GM12878 (cell line): ENCODE results near the gene NUDT17. TPM values are rescaled to one million over a fixed set of nuclear protein-coding genes. Genes with fewer than 3 reads are reported as not detected.

Experiments
- CBX3 ChIP-seq: fragments of 200-600 bp; sonication (generic); IDR thresholded peaks from 2 replicates; pipeline ENCODE4 v1.6.1; 2016; ENCODE audit warnings: low read depth, borderline replicate concordance
- CREB1 ChIP-seq: IDR thresholded peaks from 2 replicates; pipeline ENCODE4 v1.6.1; 2012; ENCODE audit warnings: low read depth, mild to moderate bottlenecking, inconsistent platforms
- EED ChIP-seq: sonication (generic); IDR thresholded peaks from 2 replicates; pipeline ENCODE4 v1.6.1; 2016; ENCODE audit warnings: antibody characterized with exemption, low read depth
- EZH2 ChIP-seq: IDR thresholded peaks from 2 replicates; pipeline ENCODE4 v1.6.1; 2012; ENCODE audit warnings: low read depth, mild to moderate bottlenecking, control low read depth, inconsistent platforms, low read length, borderline replicate concordance; ENCODE audit not compliant: control insufficient read depth
- FOXK2 ChIP-seq: fragments of 450-650 bp; IDR thresholded peaks from 2 replicates; pipeline ENCODE4 v1.6.1; 2017; ENCODE audit warnings: mild to moderate bottlenecking, moderate library complexity
- GATAD2B ChIP-seq: fragments of 450-650 bp; conservative IDR thresholded peaks from 2 replicates; pipeline ENCODE4 v1.6.1; 2017; ENCODE audit warnings: low read depth, mild to moderate bottlenecking, moderate library complexity
- IKZF1 ChIP-seq: fragments of 450-650 bp; conservative IDR thresholded peaks from 2 replicates; pipeline ENCODE4 v1.6.1; 2017; ENCODE audit warnings: antibody characterized with exemption, mild to moderate bottlenecking
- IRF4 ChIP-seq: IDR thresholded peaks from 2 replicates; pipeline ENCODE4 v1.6.1; 2011; ENCODE audit warnings: low read depth, low read length
- NR2F1 ChIP-seq: fragments of 450-650 bp; conservative IDR thresholded peaks from 2 replicates; pipeline ENCODE4 v1.6.1; 2017; ENCODE audit warnings: mild to moderate bottlenecking
- PAX5 ChIP-seq: IDR thresholded peaks from 2 replicates; pipeline ENCODE4 v1.6.1; 2011; ENCODE audit warnings: low read depth, low read length, borderline replicate concordance
- POLR2A ChIP-seq: IDR thresholded peaks from 2 replicates; pipeline ENCODE4 v1.6.1; 2011; ENCODE audit warnings: low read depth, mild to moderate bottlenecking, low read length
- RAD51 ChIP-seq: fragments of 450-650 bp; IDR thresholded peaks from 2 replicates; pipeline ENCODE4 v1.6.1; 2016; ENCODE audit warnings: moderate library complexity, mild to moderate bottlenecking, inconsistent platforms
- SMC3 ChIP-seq: IDR thresholded peaks from 2 replicates; pipeline ENCODE4 v1.6.1; 2011; ENCODE audit warnings: low read length, improper control_type of control experiment, borderline replicate concordance
- SREBF1 ChIP-seq: IDR thresholded peaks from 2 replicates; pipeline ENCODE4 v1.6.1; 2012; ENCODE audit warnings: mild to moderate bottlenecking, low read length
- SREBF2 ChIP-seq: IDR thresholded peaks from 2 replicates; pipeline ENCODE4 v1.6.1; 2012; ENCODE audit warnings: mild to moderate bottlenecking, low read length
- STAT3 ChIP-seq: IDR thresholded peaks from 2 replicates; pipeline ENCODE4 v1.6.1; 2011; ENCODE audit warnings: low read depth, low read length, improper control_type of control experiment
- SUZ12 ChIP-seq: fragments of 200-600 bp; sonication (generic); IDR thresholded peaks from one replicate; pipeline ENCODE4 v1.6.1; 2018; ENCODE audit warnings: antibody characterized with exemption, mild to moderate bottlenecking; ENCODE audit not compliant: unreplicated experiment
- ZNF24 ChIP-seq: fragments of 450-650 bp; IDR thresholded peaks from 2 replicates; pipeline ENCODE4 v1.6.1; 2017; ENCODE audit warnings: antibody characterized with exemption, mild to moderate bottlenecking
- ZNF384 ChIP-seq: IDR thresholded peaks from 2 replicates; pipeline ENCODE4 v1.6.1; 2012; ENCODE audit warnings: low read depth, mild to moderate bottlenecking, low read length, improper control_type of control experiment, borderline replicate concordance
- polyA plus RNA-seq, 11 experiments: library from polyadenylated mRNA; depleted of rRNA in 4 of 11; unstranded in 6 of 11; stranded (reverse) in 5 of 11; fragments of >200 nt; fragmentation: Nextera tagmentation in 4 of 11; fragmentation: Illumina TruSeq in 1 of 11; extraction: Ambion mirVana in 4 of 11; extraction: Trizol in 1 of 11; gene quantifications; 1 replicate in 1 of 11; 2 replicates in 10 of 11; pipeline versions ENCODE4 v1.2.1 to v1.2.3, GENCODE V29; 2011 to 2016; ENCODE audit warnings: inconsistent platforms in 2 of 11, missing spikeins in 2 of 11, low read depth in 1 of 11
- total RNA-seq, 4 experiments: library from RNA; depleted of rRNA in 3 of 4; stranded (reverse); fragments of >200 nt in 3 of 4; fragmentation: Illumina TruSeq in 1 of 4; extraction: Trizol in 1 of 4; gene quantifications; 2 replicates each; pipeline versions ENCODE4 v1.2.1 to v1.2.3, GENCODE V29; 2013 to 2021
- TF ChIP-seq, protein P1 (sequence below): IDR thresholded peaks from 2 replicates; pipeline ENCODE4 v1.6.1; 2011; ENCODE audit warnings: borderline replicate concordance, low read depth, mild to moderate bottlenecking, moderate library complexity, mixed read lengths, low read length; ENCODE audit not compliant: insufficient read depth; ENCODE audit errors: extremely low read length
- TF ChIP-seq, protein P2 (sequence below): fragments of 450-650 bp; IDR thresholded peaks from 2 replicates; pipeline ENCODE4 v1.6.1; 2017; ENCODE audit warnings: antibody characterized with exemption, mild to moderate bottlenecking, moderate library complexity
- TF ChIP-seq, protein P3 (sequence below): IDR thresholded peaks from 2 replicates; pipeline ENCODE4 v1.6.1; 2012; ENCODE audit warnings: low read length, inconsistent platforms
- TF ChIP-seq, protein P4 (sequence below): fragments of 450-650 bp; IDR thresholded peaks from 2 replicates; pipeline ENCODE4 v1.6.1; 2018; ENCODE audit warnings: mild to moderate bottlenecking, low read depth, moderate library complexity; ENCODE audit not compliant: partially characterized antibody
- TF ChIP-seq, protein P5 (sequence below): IDR thresholded peaks from 2 replicates; pipeline ENCODE4 v1.6.1; 2012; ENCODE audit warnings: low read depth, low read length, improper control_type of control experiment

NUDT17 gene
- total and polyA plus RNA-seq, 10 of the 15 experiments (the other 5 are each of a cell fraction or from before 2014, with no cell fraction given) = 1.2 to 4.7 (median 4.0) TPM

DNA sequence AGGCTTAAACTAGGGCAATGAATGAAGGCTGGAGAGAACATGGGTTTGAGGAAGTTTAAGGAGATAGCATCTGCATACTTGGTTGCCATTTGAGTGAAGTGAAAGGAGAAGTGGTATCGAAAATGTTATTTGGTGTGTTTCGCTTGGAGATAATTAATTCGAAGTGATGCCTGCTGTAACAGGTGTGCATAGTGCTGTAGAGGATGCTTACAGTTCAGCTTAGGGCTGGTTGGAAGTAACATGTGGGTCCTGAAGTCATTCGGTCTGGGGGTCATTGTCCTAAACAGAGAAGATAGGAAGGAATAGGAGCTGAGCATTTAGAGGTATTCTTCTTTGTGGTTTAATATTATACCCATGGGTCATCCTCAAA lies 301 bp upstream of the NUDT17 start (continued):
- TF ChIP-seq SMC3 = no peak
- TF ChIP-seq STAT3 = no peak
- no peak for TF ChIP-seq EZH2
- TF ChIP-seq NR2F1 = no peak
- no peak for TF ChIP-seq SREBF1
- TF ChIP-seq IRF4 = 0 out of 2 replicates have a peak, but pooled peaks have one; percentile 52
- TF ChIP-seq PAX5 = no peak
- TF ChIP-seq CBX3 = no peak
- TF ChIP-seq, protein P1, sequence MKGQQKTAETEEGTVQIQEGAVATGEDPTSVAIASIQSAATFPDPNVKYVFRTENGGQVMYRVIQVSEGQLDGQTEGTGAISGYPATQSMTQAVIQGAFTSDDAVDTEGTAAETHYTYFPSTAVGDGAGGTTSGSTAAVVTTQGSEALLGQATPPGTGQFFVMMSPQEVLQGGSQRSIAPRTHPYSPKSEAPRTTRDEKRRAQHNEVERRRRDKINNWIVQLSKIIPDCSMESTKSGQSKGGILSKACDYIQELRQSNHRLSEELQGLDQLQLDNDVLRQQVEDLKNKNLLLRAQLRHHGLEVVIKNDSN = no peak
- TF ChIP-seq, protein P2, sequence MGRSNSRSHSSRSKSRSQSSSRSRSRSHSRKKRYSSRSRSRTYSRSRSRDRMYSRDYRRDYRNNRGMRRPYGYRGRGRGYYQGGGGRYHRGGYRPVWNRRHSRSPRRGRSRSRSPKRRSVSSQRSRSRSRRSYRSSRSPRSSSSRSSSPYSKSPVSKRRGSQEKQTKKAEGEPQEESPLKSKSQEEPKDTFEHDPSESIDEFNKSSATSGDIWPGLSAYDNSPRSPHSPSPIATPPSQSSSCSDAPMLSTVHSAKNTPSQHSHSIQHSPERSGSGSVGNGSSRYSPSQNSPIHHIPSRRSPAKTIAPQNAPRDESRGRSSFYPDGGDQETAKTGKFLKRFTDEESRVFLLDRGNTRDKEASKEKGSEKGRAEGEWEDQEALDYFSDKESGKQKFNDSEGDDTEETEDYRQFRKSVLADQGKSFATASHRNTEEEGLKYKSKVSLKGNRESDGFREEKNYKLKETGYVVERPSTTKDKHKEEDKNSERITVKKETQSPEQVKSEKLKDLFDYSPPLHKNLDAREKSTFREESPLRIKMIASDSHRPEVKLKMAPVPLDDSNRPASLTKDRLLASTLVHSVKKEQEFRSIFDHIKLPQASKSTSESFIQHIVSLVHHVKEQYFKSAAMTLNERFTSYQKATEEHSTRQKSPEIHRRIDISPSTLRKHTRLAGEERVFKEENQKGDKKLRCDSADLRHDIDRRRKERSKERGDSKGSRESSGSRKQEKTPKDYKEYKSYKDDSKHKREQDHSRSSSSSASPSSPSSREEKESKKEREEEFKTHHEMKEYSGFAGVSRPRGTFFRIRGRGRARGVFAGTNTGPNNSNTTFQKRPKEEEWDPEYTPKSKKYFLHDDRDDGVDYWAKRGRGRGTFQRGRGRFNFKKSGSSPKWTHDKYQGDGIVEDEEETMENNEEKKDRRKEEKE = no peak
- peak; percentile 44 for TF ChIP-seq IKZF1
- no peak for TF ChIP-seq EED
- TF ChIP-seq, protein P3, sequence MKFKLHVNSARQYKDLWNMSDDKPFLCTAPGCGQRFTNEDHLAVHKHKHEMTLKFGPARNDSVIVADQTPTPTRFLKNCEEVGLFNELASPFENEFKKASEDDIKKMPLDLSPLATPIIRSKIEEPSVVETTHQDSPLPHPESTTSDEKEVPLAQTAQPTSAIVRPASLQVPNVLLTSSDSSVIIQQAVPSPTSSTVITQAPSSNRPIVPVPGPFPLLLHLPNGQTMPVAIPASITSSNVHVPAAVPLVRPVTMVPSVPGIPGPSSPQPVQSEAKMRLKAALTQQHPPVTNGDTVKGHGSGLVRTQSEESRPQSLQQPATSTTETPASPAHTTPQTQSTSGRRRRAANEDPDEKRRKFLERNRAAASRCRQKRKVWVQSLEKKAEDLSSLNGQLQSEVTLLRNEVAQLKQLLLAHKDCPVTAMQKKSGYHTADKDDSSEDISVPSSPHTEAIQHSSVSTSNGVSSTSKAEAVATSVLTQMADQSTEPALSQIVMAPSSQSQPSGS = peak; percentile 21; the same call in 1 of the 2 replicates
- no peak for TF ChIP-seq POLR2A
- TF ChIP-seq GATAD2B = no peak
- TF ChIP-seq, protein P4, sequence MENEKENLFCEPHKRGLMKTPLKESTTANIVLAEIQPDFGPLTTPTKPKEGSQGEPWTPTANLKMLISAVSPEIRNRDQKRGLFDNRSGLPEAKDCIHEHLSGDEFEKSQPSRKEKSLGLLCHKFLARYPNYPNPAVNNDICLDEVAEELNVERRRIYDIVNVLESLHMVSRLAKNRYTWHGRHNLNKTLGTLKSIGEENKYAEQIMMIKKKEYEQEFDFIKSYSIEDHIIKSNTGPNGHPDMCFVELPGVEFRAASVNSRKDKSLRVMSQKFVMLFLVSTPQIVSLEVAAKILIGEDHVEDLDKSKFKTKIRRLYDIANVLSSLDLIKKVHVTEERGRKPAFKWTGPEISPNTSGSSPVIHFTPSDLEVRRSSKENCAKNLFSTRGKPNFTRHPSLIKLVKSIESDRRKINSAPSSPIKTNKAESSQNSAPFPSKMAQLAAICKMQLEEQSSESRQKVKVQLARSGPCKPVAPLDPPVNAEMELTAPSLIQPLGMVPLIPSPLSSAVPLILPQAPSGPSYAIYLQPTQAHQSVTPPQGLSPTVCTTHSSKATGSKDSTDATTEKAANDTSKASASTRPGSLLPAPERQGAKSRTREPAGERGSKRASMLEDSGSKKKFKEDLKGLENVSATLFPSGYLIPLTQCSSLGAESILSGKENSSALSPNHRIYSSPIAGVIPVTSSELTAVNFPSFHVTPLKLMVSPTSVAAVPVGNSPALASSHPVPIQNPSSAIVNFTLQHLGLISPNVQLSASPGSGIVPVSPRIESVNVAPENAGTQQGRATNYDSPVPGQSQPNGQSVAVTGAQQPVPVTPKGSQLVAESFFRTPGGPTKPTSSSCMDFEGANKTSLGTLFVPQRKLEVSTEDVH = peak; percentile 9
- TF ChIP-seq RAD51 = no peak; the same call in 1 of the 2 replicates
- TF ChIP-seq, protein P5, sequence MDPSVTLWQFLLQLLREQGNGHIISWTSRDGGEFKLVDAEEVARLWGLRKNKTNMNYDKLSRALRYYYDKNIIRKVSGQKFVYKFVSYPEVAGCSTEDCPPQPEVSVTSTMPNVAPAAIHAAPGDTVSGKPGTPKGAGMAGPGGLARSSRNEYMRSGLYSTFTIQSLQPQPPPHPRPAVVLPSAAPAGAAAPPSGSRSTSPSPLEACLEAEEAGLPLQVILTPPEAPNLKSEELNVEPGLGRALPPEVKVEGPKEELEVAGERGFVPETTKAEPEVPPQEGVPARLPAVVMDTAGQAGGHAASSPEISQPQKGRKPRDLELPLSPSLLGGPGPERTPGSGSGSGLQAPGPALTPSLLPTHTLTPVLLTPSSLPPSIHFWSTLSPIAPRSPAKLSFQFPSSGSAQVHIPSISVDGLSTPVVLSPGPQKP = no peak
- no peak for TF ChIP-seq CREB1
- TF ChIP-seq SUZ12 = no peak
- TF ChIP-seq ZNF384 = no peak
- TF ChIP-seq ZNF24 = no peak
- no peak for TF ChIP-seq FOXK2
- no peak for TF ChIP-seq SREBF2
